LNCaP clone FGC (cell line): ENCODE results near the gene CSH1.

Source experiments
- DNase-seq: peaks from one replicate; pipeline ENCODE4 v3.0.0-alpha.2; 2011; ENCODE audit warnings: low read depth
- H3K4me3 ChIP-seq: 2 replicates; pipeline ENCODE4 v1.5.1; 2011; ENCODE audit warnings: mild to moderate bottlenecking, low read depth, low read length, control low read depth
- CTCF ChIP-seq: IDR thresholded peaks from 2 replicates; pipeline ENCODE4 v1.5.1; 2012; ENCODE audit warnings: mild to moderate bottlenecking; ENCODE audit not compliant: control insufficient read depth, insufficient read depth; ENCODE audit errors: extremely low read depth

CSH1 gene

GRCh38 chr17:63941162-63941561, 44.8 kb upstream of the CSH1 start:
- TF ChIP-seq CTCF = no peak
- DNase-seq = no peak
- H3K4me3 ChIP-seq = no peak overlapping the region

DNA sequence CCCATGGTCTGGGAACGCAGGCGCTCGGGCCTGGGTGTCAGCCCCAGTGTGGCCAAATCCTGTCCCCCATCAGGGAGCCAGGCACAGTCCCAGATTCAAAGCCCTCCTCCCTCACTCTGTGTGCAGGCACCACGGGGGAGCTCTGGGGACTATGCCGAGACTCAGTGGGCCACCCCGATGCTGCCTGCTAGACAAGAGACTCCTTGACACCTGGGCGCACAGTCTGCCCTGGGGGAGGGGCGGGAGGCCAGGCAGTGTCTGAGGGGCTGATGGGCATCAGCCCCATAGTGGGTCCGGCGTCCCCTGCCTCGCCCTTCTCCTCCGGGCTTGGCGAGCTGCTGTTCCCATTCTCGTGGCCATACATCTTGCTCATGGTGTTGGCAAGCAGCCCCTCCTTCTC, 44.2 kb upstream of the CSH1 start:
- no peak for DNase-seq
- TF ChIP-seq CTCF = no peak
- H3K4me3 ChIP-seq = no peak overlapping the region

DNA sequence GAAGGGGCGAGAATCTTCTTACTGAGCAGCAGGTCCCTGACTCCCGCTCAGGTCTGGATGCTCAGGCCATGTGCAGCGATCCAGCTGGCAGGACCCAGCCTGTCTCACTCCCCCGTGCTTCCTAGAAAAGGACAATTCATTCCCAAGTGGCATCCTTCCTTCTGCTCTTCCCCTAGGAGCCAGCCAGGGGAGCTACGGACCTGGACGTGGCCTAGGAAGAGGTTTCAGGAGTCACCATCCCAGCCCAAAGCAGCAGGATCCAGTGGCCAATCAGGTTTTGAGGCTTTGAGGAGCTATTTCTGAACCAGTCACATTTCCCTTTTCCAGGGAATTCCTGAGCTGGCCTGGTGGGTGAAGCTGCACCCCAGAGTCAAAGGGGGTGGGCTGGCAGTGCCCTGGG, 43.5 kb upstream of the CSH1 start:
- no peak for DNase-seq
- no peak for TF ChIP-seq CTCF
- H3K4me3 ChIP-seq = no peak overlapping the region

GRCh38 chr17:63939401-63939800, 43.0 kb upstream of the CSH1 start:
- no peak for DNase-seq
- TF ChIP-seq CTCF = no peak

GRCh38 chr17:63937920-63938319, 41.5 kb upstream of the CSH1 start:
- no peak for DNase-seq
- no peak for TF ChIP-seq CTCF

More at GRCh38 chr17:63939401-63939800, 43.0 kb upstream of the CSH1 start:
- H3K4me3 ChIP-seq = no peak overlapping the region

DNA sequence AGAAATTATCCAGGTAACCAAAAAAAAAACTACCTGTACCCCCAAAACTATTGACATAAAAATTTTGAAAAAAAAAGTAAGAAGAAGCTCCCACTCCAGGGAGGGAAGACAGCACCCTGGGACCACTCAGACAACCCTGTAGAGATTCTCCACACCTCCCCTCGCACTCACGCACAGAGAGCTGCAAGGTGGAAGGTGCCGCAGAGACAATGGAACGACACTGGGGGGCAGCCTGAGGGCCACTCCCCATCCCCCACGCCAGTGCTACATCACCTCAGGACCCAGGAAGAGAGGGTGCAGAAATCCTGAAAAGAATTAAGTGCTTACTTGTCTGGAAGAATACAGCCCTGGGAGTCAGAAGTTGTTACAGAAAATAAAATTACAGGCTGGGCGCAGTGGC, 40.9 kb upstream of the CSH1 start:
- no peak overlapping the region for H3K4me3 ChIP-seq
- no peak for DNase-seq
- TF ChIP-seq CTCF = no peak

More at GRCh38 chr17:63937920-63938319, 41.5 kb upstream of the CSH1 start:
- no peak overlapping the region for H3K4me3 ChIP-seq

DNA sequence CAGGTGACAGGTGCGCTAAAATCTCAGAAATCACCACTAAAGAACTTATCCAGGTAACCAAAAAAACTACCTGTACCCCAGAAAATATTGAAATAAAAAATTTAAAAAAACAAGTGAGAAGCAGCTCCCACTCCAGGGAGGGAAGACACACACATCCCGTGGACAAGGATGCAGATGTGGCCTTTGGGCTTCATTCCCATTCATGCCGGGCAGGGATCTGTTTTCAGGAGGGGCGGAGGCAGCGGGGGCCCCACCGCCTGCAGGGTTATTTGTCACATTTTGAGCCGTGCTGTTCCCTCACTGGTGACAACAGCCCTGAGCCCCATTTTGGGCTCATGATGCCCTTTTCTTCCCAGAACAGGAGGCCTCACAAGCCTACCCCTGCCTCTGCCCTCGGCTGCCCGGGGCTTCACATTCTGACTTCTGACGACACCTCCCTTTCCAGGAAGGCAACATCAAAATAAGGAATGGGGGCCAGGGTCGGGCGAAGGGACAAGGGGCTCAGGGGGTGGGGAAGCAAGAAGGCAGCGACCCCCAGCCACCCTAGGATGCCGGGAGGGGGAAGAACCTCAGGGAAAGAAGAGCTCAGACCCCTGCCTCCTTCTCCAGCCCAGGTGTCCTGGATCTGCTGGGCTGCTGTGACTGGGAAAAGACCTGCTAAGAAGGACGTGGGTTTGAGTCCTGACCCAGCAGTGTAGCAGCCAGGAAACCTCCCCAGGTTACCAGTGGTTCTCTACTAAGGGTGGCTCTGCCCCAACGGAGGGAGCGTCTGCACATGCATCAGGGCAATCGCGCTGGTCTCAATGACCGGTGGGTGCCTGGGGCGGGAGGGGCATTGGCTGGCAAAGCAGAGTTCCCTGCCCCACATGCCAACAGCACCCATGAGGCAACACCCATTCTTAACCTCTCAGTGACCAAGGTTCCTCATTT, 38.1 kb upstream of the CSH1 start:
- TF ChIP-seq CTCF = no peak
- H3K4me3 ChIP-seq = no peak overlapping the region
- no peak for DNase-seq
